HG03457 (cell line): ENCODE data around the gene APOB.

ENCODE experiments used
- ATAC-seq: cut with Tn5 transposase; IDR thresholded peaks from one replicate; pipeline ENCODE4 v1.9.1; 2021; ENCODE audit warnings: moderate number of reproducible peaks; ENCODE audit not compliant: unreplicated experiment

Gene APOB

DNA sequence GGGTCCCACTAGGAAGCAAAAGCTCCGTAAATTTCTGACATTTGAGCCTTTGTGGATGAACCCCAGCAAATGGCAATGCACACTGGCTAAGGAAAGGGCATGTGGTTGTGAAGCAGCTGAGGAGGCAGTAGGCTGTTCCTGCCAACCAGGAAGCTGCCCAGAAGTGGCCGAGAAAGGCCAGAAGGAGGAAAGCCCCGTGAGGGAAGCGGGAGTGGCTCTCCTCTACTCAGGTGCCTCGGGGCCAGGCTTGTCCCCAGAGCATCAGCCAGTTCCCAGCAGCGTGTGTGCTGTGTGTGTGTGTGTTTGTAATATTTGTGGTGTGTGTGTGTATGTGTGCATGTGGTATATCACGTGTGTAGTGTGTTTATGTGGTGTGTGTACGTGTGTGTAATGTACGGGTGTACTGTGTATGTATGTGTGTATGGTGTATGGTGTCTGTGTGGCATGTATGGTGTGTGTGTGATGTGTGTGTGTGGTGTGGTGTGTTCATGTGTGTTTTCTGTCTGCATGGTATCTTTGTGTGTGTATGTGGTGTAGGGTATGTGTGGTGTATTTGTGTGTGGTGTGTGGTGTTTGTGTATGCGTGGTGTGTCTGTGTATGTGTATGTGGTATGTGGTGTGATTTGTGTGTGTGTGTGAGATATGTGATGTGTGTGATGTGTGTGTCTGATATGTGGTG is 90.6 kb downstream of the APOB start:
- ATAC-seq: no peak
